A673 (cell line): ENCODE results near the gene SPACA7. TPM values are rescaled to one million over a fixed set of nuclear protein-coding genes. Genes with fewer than 3 reads are reported as not detected.

Source experiments
- BruUV-seq: library from RNA; stranded (reverse); fragments of 400-500 nt; replicated peaks from 2 replicates; lab custom pipeline; 2021; lab: Mats Ljungman, UMichigan
- CTCF ChIA-PET: fragments of 300-600 bp; sonication (Branson Sonifier 250); formaldehyde crosslinking; loops from one replicate; lab custom pipeline; 2022; ENCODE audit warnings: antibody characterized with exemption; lab: Charles Lee
- POLR2A ChIA-PET: fragments of 300-600 bp; sonication (Branson Sonifier 250); formaldehyde crosslinking; loops from one replicate; lab custom pipeline; 2022; ENCODE audit warnings: antibody characterized with exemption; ENCODE audit not compliant: low non-redundant PET; lab: Charles Lee
- DNase-seq: peaks from one replicate; pipeline ENCODE4 v3.0.0-alpha.2; 2015; ENCODE audit warnings: low spot score
- H3K27ac ChIP-seq: fragments of 200-600 bp; sonication (generic); 2 replicates; pipeline ENCODE4 v1.5.1; 2016; ENCODE audit warnings: mixed run types, low read depth, mild to moderate bottlenecking, mixed read lengths, antibody characterized with exemption, low read length; ENCODE audit not compliant: poor library complexity, severe bottlenecking
- H3K27me3 ChIP-seq: fragments of 200-600 bp; sonication (generic); replicated peaks from 2 replicates; pipeline ENCODE4 v1.6.1; 2017; ENCODE audit warnings: mixed run types, low read depth, mild to moderate bottlenecking, mixed read lengths, antibody characterized with exemption, low read length; ENCODE audit not compliant: insufficient read depth, poor library complexity
- H3K36me3 ChIP-seq: fragments of 200-600 bp; sonication (generic); 2 replicates; pipeline ENCODE4 v1.6.1; 2016; ENCODE audit warnings: mixed run types, mild to moderate bottlenecking, mixed read lengths, antibody characterized with exemption, low read length; ENCODE audit not compliant: insufficient read depth, poor library complexity, severe bottlenecking
- H3K4me1 ChIP-seq: fragments of 200-600 bp; sonication (generic); 2 replicates; pipeline ENCODE4 v1.6.1; 2017; ENCODE audit warnings: mixed run types, mild to moderate bottlenecking, mixed read lengths, antibody characterized with exemption, low read length; ENCODE audit not compliant: insufficient read depth, poor library complexity, severe bottlenecking
- H3K4me3 ChIP-seq: fragments of 200-600 bp; sonication (generic); 2 replicates; pipeline ENCODE4 v1.5.1; 2016; ENCODE audit warnings: low read depth, mixed run types, mild to moderate bottlenecking, mixed read lengths, low read length; ENCODE audit not compliant: poor library complexity, severe bottlenecking
- H3K9me3 ChIP-seq: fragments of 200-600 bp; sonication (generic); 2 replicates; pipeline ENCODE4 v1.6.1; 2016; ENCODE audit warnings: mixed run types, low read depth, mild to moderate bottlenecking, mixed read lengths, antibody characterized with exemption, low read length; ENCODE audit not compliant: poor library complexity, severe bottlenecking
- EZH2 ChIP-seq: fragments of 200-600 bp; sonication (generic); IDR thresholded peaks from 2 replicates; pipeline ENCODE4 v1.6.1; 2017; ENCODE audit warnings: borderline replicate concordance, low read depth, mild to moderate bottlenecking, mixed read lengths, antibody characterized with exemption, low read length; ENCODE audit not compliant: poor library complexity, severe bottlenecking
- intact Hi-C: fragments of 100-400 bp; cut with micrococcal nuclease; formaldehyde crosslinking; loops from one replicate; pipeline ENCODE4 v1.10.0; 2022; ENCODE audit not compliant: unreplicated experiment
- total RNA-seq: library from RNA; stranded (reverse); gene quantifications from 2 replicates; pipeline ENCODE4 v1.2.3, GENCODE V29; 2021
- TF ChIP-seq, protein P1 (sequence below): fragments of 300-800, 200-600 bp; sonication (generic); conservative IDR thresholded peaks from 2 replicates; pipeline ENCODE4 v1.5.1; 2017; ENCODE audit warnings: low read depth, mild to moderate bottlenecking, antibody characterized with exemption, low read length, moderate library complexity, mixed read lengths

SPACA7 gene
- total RNA-seq, 1 experiment from 2014 or later, result not detected

DNA sequence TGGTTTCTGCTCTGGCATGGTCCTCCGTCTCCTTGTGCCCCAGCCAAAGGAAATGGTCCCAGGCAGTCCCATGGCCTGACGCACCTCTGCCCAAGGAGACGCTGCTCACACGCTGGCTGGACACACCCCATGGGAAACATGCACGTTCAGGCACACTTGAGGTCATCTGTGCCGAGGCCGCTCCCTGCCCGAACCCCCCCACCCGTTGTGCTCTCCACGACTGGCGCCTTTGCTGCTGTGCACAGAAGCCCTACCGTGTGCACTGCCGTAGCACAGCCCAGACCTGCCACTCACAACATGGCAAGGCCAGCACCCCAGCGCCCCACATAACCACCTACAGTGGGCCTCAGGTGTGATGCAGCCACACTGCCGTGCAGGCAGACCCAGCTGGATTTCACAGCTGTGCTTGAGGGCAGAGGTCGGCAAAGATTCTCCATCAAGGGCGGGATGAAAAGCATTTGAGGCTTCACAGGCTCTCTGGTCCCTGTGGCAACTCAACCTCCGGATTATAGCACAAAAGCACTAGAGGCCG is 65.7 kb downstream of the SPACA7 start:
- H3K27ac ChIP-seq, result no peak overlapping the region
- DNase-seq, result no peak
- intact Hi-C loops, result loop anchor here (5.0 kb wide), 1 partner anchor 340 kb away; no protein-coding TSS in a partner anchor
- ChIA-PET POLR2A (no interaction called here), CTCF (interaction anchor here (0.6 to 0.7 kb wide), 2 partner anchors 114 to 905 kb away, joined by 3 to 8 read pairs; no protein-coding TSS in a partner anchor)
- no peak overlapping the region for H3K4me3 ChIP-seq
- no peaks in the 10 kb centered on the region for H3K36me3 ChIP-seq
- peaks cover 8% of the 10 kb centered on the region for H3K9me3 ChIP-seq
- no peaks in the 10 kb centered on the region for H3K4me1 ChIP-seq
- no peak for TF ChIP-seq EZH2
- TF ChIP-seq, protein P1, sequence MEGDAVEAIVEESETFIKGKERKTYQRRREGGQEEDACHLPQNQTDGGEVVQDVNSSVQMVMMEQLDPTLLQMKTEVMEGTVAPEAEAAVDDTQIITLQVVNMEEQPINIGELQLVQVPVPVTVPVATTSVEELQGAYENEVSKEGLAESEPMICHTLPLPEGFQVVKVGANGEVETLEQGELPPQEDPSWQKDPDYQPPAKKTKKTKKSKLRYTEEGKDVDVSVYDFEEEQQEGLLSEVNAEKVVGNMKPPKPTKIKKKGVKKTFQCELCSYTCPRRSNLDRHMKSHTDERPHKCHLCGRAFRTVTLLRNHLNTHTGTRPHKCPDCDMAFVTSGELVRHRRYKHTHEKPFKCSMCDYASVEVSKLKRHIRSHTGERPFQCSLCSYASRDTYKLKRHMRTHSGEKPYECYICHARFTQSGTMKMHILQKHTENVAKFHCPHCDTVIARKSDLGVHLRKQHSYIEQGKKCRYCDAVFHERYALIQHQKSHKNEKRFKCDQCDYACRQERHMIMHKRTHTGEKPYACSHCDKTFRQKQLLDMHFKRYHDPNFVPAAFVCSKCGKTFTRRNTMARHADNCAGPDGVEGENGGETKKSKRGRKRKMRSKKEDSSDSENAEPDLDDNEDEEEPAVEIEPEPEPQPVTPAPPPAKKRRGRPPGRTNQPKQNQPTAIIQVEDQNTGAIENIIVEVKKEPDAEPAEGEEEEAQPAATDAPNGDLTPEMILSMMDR, result no peak
- no TSS peak for BruUV-seq
- H3K27me3 ChIP-seq, result peaks cover 12% of the 10 kb centered on the region

DNA sequence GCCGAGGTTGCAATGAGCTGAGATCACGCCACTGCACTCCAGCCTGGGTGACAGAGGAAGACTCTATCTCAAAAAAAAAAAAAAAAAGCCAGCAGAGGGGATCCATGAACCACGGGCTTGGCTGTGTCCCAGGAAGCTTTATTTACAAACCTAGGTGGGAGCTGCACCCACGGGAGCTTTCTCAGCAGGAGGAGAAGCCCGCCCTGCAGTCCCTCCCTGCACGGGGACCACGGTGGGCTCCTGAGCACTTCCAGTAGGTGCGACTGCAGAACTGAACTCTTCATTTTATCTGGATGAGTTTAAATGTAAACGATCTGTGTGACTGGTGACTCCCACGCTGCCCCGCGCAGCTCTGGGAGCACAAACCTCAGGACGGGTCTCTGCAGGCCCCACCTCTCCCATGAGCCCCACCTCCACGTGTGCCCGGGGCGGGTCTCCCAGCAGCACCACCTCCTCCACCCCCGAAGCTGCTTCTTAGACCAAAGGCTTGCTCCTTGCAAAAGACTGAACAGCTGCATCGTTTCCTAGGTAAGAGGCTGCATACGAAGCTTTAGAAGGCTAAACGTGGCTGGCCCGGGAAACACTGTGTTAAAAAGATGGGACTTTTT is 66.4 kb downstream of the SPACA7 start:
- no peak for DNase-seq
- H3K4me3 ChIP-seq, result no peak overlapping the region
- TF ChIP-seq, protein P1, result no peak
- no peak for TF ChIP-seq EZH2
- ChIA-PET CTCF (interaction anchor here (0.5 to 2.4 kb wide), 4 partner anchors 115 to 968 kb away, joined by 3 to 9 read pairs (median 8); no protein-coding TSS in a partner anchor), POLR2A (no interaction called here)
- BruUV-seq, result no TSS peak
- no peak overlapping the region for H3K27ac ChIP-seq
- no peaks in the 10 kb centered on the region for H3K4me1 ChIP-seq
- H3K36me3 ChIP-seq, result no peaks in the 10 kb centered on the region
- H3K27me3 ChIP-seq, result peaks cover 12% of the 10 kb centered on the region
- intact Hi-C loops, result loop anchor here (5.0 kb wide), 1 partner anchor 340 kb away; no protein-coding TSS in a partner anchor
- peaks cover 8% of the 10 kb centered on the region for H3K9me3 ChIP-seq

DNA sequence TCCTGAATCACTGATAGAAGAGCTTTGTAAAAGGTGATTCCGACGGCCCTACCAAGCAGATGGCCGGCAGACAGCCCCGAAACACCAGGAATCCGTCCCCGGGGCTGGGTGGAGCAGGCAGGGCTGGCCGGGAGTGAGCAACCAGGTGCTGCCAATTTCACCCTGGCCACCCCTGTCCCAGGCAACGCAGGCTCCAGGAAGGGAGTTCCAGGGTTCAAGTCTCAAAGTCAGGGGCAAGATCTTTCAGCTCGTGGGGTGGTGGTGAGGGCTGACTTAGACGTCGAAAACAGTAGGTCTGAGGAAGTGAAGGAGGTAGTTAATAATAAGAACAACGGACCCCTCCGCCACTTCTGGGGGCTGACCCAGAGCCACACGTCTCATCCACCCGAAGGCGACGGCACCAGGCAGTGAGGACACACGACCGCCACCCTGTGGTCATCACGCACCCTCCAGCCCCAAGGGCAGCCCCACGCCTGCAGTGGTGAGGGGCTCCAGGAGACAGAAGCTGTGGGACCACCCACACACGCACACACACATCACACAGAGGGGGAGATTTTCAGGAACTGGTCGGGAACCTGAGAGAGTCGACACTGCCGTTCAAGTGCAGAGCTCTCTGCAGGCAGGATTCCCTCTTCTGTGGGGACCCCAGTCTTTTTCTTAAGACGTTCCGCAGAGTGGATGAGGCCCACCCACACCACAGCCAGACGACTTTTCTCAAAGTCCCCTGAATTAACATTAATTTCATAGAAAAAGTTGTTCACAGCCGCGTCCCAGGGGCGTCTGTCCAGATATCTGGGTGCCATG is 67.2 kb downstream of the SPACA7 start:
- Histone ChIP-seq H3K4me3 (no peak overlapping the region), H3K9me3 (peaks cover under 1% of the 10 kb centered on the region), H3K4me1 (no peaks in the 10 kb centered on the region), H3K36me3 (no peaks in the 10 kb centered on the region), H3K27ac (no peak overlapping the region), H3K27me3 (peaks cover 12% of the 10 kb centered on the region)
- no TSS peak for BruUV-seq
- TF ChIP-seq, protein P1, result peak; percentile 39; the same call in 1 of the 2 replicates
- TF ChIP-seq EZH2, result no peak
- ChIA-PET POLR2A (no interaction called here), CTCF (interaction anchor here (0.5 to 2.4 kb wide), 5 partner anchors 97 to 969 kb away, joined by 3 to 9 read pairs (median 7); no protein-coding TSS in a partner anchor)
- DNase-seq, result peak; percentile 49
- intact Hi-C loops, result loop anchor here (5.0 kb wide), 1 partner anchor 341 kb away; no protein-coding TSS in a partner anchor
